SU-DHL-6 (cell line): ENCODE data around the gene OR6C70.

Experiments used
- H2AFZ ChIP-seq: fragments of 200-600 bp; sonication (generic); 2 replicates; pipeline ENCODE4 v1.6.1; 2014; ENCODE audit warnings: low read depth, mild to moderate bottlenecking, moderate library complexity, mixed read lengths, antibody characterized with exemption, low read length; ENCODE audit not compliant: severe bottlenecking
- H3F3A ChIP-seq: fragments of 200-600 bp; shearing (Covaris generic); 2 replicates; pipeline ENCODE4 v1.6.0; 2016; ENCODE audit warnings: antibody characterized with exemption, mild to moderate bottlenecking; ENCODE audit not compliant: insufficient read depth
- H3K27ac ChIP-seq: fragments of 200-600 bp; sonication (generic); 2 replicates; pipeline ENCODE4 v1.5.1; 2016; ENCODE audit warnings: low read depth, mild to moderate bottlenecking, low read length, moderate library complexity, mixed read lengths
- H3K27me3 ChIP-seq: fragments of 200-600 bp; sonication (generic), shearing (Covaris generic); 2 replicates; pipeline ENCODE4 v1.6.0; 2014; ENCODE audit warnings: mild to moderate bottlenecking, low read length
- H3K36me3 ChIP-seq: fragments of 200-600 bp; sonication (generic); 2 replicates; pipeline ENCODE4 v1.6.1; 2014; ENCODE audit warnings: mild to moderate bottlenecking, low read length, mixed read lengths
- H3K4me2 ChIP-seq: fragments of 300-600, 200-600 bp; shearing (Covaris generic), sonication (generic); 2 replicates; pipeline ENCODE4 v1.6.0; 2014; ENCODE audit warnings: low read length, low read depth, mild to moderate bottlenecking; ENCODE audit not compliant: poor library complexity, severe bottlenecking
- H3K4me3 ChIP-seq: fragments of 200-600 bp; sonication (generic); 2 replicates; pipeline ENCODE4 v1.5.1; 2014; ENCODE audit warnings: antibody characterized with exemption, low read length, mild to moderate bottlenecking, mixed read lengths; ENCODE audit not compliant: insufficient read depth, poor library complexity, severe bottlenecking
- H3K79me2 ChIP-seq: fragments of 200-600 bp; sonication (generic); 2 replicates; pipeline ENCODE4 v1.6.1; 2014; ENCODE audit warnings: mild to moderate bottlenecking, low read length, moderate library complexity; ENCODE audit not compliant: insufficient read depth
- H3K9ac ChIP-seq: fragments of 200-600 bp; sonication (generic); 2 replicates; pipeline ENCODE4 v1.7.0; 2014; ENCODE audit warnings: mild to moderate bottlenecking, low read length
- H3K9me2 ChIP-seq: fragments of 200-600 bp; sonication (generic); replicated peaks from 2 replicates; pipeline ENCODE4 v1.6.1; 2014; ENCODE audit warnings: low read length; ENCODE audit not compliant: insufficient read depth
- H3K9me3 ChIP-seq: fragments of 200-600 bp; sonication (generic); 2 replicates; pipeline ENCODE4 v1.6.1; 2014; ENCODE audit warnings: low read length, mixed read lengths; ENCODE audit not compliant: insufficient read depth
- H4K20me1 ChIP-seq: fragments of 200-600 bp; sonication (generic); 2 replicates; pipeline ENCODE4 v1.6.1; 2014; ENCODE audit warnings: low read depth, mild to moderate bottlenecking, antibody characterized with exemption, low read length, moderate library complexity, mixed read lengths
- CTCF ChIP-seq: fragments of 200-600 bp; sonication (generic); IDR thresholded peaks from one replicate; pipeline ENCODE4 v1.5.1; 2017; ENCODE audit warnings: antibody characterized with exemption, mild to moderate bottlenecking, low read length, moderate library complexity; ENCODE audit not compliant: insufficient read depth, poor library complexity, severe bottlenecking
- EZH2phosphoT487 ChIP-seq: fragments of 200-600 bp; sonication (generic), shearing (Covaris generic); conservative IDR thresholded peaks from 2 replicates; pipeline ENCODE4 v1.6.1; 2018; ENCODE audit warnings: mild to moderate bottlenecking, antibody characterized with exemption, low read length, moderate library complexity, mixed read lengths

The OR6C70 gene

DNA sequence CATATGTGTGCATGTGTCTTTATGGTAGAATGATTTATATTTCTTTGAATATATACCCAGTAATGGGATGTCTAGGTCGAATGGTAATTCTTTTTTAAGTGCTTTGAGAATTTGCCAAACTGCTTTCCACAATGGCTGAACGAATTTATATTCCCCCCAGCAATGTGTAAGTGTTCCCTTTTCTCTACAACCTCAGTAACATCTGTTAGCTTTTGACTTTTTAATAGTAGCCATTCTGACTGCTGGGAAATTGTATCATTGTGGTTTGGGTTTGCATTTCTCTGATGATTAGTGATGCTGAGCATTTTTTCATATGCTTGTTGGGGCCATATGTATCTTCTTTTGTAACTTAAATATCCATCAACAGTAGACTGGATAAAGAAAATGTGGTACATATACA, 31.7 kb upstream of the OR6C70 start:
- H2AFZ ChIP-seq = no peak overlapping the region
- no peaks in the 10 kb centered on the region for H3K27me3 ChIP-seq
- H3K9me2 ChIP-seq = no peaks in the 10 kb centered on the region
- no peaks in the 10 kb centered on the region for H4K20me1 ChIP-seq
- no peaks in the 10 kb centered on the region for H3K9me3 ChIP-seq
- TF ChIP-seq EZH2phosphoT487 (no peak), CTCF (no peak)
- no peaks in the 10 kb centered on the region for H3F3A ChIP-seq
- no peak overlapping the region for H3K4me2 ChIP-seq
- H3K79me2 ChIP-seq = no peaks in the 10 kb centered on the region
- no peak overlapping the region for H3K4me3 ChIP-seq
- H3K27ac ChIP-seq = no peak overlapping the region
- no peak overlapping the region for H3K9ac ChIP-seq
- no peaks in the 10 kb centered on the region for H3K36me3 ChIP-seq

DNA sequence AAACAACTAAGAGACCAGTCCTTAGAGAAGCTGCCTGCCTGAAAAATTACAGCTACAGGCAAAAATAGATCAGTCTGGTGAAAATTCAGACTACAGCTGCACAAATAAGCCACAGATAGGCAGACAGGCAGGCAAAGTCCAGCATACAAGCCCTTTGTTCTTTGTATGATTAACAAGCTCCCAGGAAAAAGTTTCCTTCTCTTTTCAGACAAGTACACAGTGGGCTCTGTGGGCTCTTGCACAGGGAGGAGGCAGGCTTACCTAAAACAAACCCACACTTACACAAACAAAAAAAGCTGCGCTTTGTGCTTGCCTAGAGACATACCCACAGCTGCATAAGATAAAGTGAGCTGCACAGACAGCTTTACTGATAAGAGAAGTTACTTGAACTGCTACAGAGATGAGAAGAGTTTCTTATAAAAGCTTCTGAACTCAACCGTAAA, 29.9 kb upstream of the OR6C70 start:
- no peaks in the 10 kb centered on the region for H3K27me3 ChIP-seq
- H3K4me3 ChIP-seq = no peak overlapping the region
- no peaks in the 10 kb centered on the region for H4K20me1 ChIP-seq
- H2AFZ ChIP-seq = no peak overlapping the region
- no peak overlapping the region for H3K4me2 ChIP-seq
- H3F3A ChIP-seq = no peaks in the 10 kb centered on the region
- no peaks in the 10 kb centered on the region for H3K9me2 ChIP-seq
- H3K36me3 ChIP-seq = no peaks in the 10 kb centered on the region
- no peaks in the 10 kb centered on the region for H3K79me2 ChIP-seq
- H3K27ac ChIP-seq = no peak overlapping the region
- no peak for TF ChIP-seq CTCF
- no peak for TF ChIP-seq EZH2phosphoT487
- H3K9me3 ChIP-seq = no peaks in the 10 kb centered on the region
- H3K9ac ChIP-seq = no peak overlapping the region

DNA sequence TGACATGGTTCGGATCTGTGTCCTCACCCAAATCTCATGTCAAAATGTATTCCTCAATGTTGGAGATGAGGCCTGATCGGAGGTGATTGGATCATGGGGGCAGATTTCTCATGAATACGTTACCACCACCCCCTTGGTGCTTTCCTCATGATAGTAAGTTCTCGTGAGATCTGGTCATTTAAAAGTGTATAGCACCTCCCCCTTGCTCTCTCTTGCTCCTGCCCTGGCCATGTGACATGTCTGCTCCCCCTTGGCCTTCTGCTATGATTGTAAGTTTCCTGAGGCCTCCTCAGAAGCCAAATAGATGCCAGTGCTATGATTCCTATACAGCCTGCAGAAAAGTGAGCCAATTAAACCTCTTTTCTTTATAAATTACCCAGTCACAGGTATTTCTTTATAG, 29.3 kb upstream of the OR6C70 start:
- TF ChIP-seq CTCF (no peak), EZH2phosphoT487 (no peak)

More for the DNA sequence above, 29.3 kb upstream of the OR6C70 start:
- Histone ChIP-seq H3F3A (no peaks in the 10 kb centered on the region), H3K27ac (no peak overlapping the region), H3K27me3 (no peaks in the 10 kb centered on the region), H3K79me2 (no peaks in the 10 kb centered on the region), H3K9me2 (no peaks in the 10 kb centered on the region), H3K4me2 (no peak overlapping the region), H2AFZ (no peak overlapping the region), H3K9ac (no peak overlapping the region), H3K9me3 (no peaks in the 10 kb centered on the region), H3K4me3 (no peak overlapping the region), H4K20me1 (no peaks in the 10 kb centered on the region), H3K36me3 (no peaks in the 10 kb centered on the region)
